Thyroid gland (tissue), 4 donors: ENCODE measurements around the gene UBAC1. TPM values are rescaled to one million over a fixed set of nuclear protein-coding genes. Genes with fewer than 3 reads are reported as not detected.

Source experiments
- DNase-seq, 2 donors: peaks; one replicate each; pipeline ENCODE4 v3.0.0-alpha.2; 2019
- H3K27ac ChIP-seq, 3 donors: fragments of 200-600 bp; sonication (generic); 1 replicate in 2 of 3; 2 replicates in 1 of 3; pipeline ENCODE4 v1.5.1; 2016 to 2019; ENCODE audit warnings: mild to moderate bottlenecking in 1 of 3, moderate library complexity in 1 of 3
- H3K27me3 ChIP-seq: fragments of 200-600 bp; sonication (generic); one replicate; pipeline ENCODE4 v1.5.1; 2019
- H3K36me3 ChIP-seq, 2 donors: fragments of 200-600 bp; sonication (generic); one replicate each; pipeline ENCODE4 v1.5.1; 2016 to 2019
- H3K4me1 ChIP-seq, 2 donors: fragments of 200-600 bp; sonication (generic); one replicate each; pipeline ENCODE4 v1.5.1; 2017 to 2019
- H3K4me3 ChIP-seq, 3 donors: fragments of 200-600 bp; sonication (generic); replicated peaks in 1 of 3; 1 replicate in 2 of 3; 2 replicates in 1 of 3; pipeline ENCODE4 v1.5.1; 2016; ENCODE audit warnings: mild to moderate bottlenecking in 1 of 3
- H3K9me3 ChIP-seq: fragments of 200-600 bp; sonication (generic); one replicate; pipeline ENCODE4 v1.5.1; 2017
- POLR2A ChIP-seq, 2 donors: fragments of 450-650 bp; IDR thresholded peaks; one replicate each; pipeline ENCODE4 v1.6.1; 2017; ENCODE audit warnings: antibody characterized with exemption in 2 of 2, mild to moderate bottlenecking in 2 of 2, moderate library complexity in 1 of 2
- WGBS, 2 donors: methylation state at CpG; one replicate each; pipeline ENCODE4 v1.1.5; 2017; 5-methylcytosine and 5-hydroxymethylcytosine counted together
- intact Hi-C: fragments of 100-400 bp; cut with DNase I; formaldehyde crosslinking; loops from one replicate; pipeline ENCODE4 v1.15.1; 2023
- total RNA-seq, 4 donors: library from RNA; depleted of rRNA; stranded (reverse); fragments of >200 nt; gene quantifications; one replicate each; pipeline ENCODE4 v1.2.3, GENCODE V29; 2016
- TF ChIP-seq, protein P1 (sequence below), 6 experiments: fragments of 200-600 bp in 3 of 6; fragments of 450-650 bp in 3 of 6; sonication (generic) in 3 of 6; IDR thresholded peaks; one replicate each; pipeline ENCODE4 v1.5.1; 2016 to 2019; ENCODE audit warnings: antibody characterized with exemption in 6 of 6, mild to moderate bottlenecking in 2 of 6, inconsistent platforms in 1 of 6, moderate library complexity in 1 of 6

Gene UBAC1
- total RNA-seq, 4 donors from 2014 or later, result 37.9 to 56.2 (median 44.2) TPM

DNA sequence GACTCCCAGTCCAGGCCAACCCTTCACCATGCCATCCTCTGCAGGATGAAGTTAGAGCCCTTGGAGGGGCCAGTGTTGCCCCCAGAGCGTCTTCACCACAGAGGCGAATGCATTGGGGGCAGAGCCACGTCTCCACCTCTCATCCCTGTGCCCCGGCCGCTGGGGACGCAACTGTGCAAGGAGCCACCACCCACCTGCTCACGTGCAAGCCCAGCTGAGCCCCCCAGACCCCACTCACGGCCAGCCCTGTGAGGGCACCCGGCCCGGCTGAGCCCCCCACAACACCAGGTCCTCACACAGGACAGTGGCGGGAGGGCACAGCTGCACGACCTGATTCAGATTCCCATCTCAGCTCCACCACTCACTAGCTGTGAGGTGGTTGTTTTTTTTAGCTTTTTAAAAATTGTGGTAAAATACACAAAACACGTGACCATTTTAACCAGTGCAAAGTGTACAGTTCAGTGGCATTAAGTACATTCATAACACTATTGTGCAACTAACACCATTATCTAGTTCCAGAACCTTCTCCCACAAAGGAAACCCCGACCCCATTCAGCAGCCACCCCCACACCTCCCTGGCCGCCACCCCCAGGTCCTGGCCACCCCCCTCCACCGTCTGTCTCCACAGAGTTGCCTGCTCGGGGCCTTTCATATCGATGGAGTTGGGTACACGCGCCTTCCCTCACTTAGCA, 33.5 kb upstream of the UBAC1 start:
- TF ChIP-seq, protein P1, sequence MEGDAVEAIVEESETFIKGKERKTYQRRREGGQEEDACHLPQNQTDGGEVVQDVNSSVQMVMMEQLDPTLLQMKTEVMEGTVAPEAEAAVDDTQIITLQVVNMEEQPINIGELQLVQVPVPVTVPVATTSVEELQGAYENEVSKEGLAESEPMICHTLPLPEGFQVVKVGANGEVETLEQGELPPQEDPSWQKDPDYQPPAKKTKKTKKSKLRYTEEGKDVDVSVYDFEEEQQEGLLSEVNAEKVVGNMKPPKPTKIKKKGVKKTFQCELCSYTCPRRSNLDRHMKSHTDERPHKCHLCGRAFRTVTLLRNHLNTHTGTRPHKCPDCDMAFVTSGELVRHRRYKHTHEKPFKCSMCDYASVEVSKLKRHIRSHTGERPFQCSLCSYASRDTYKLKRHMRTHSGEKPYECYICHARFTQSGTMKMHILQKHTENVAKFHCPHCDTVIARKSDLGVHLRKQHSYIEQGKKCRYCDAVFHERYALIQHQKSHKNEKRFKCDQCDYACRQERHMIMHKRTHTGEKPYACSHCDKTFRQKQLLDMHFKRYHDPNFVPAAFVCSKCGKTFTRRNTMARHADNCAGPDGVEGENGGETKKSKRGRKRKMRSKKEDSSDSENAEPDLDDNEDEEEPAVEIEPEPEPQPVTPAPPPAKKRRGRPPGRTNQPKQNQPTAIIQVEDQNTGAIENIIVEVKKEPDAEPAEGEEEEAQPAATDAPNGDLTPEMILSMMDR (IDR thresholded peaks at IDR 0.05), result no peak
- TF ChIP-seq POLR2A (IDR thresholded peaks at IDR 0.05), result no peak
- H3K4me1 ChIP-seq, result peaks cover 10 to 35% of the 10 kb centered on the region in 2 donors
- no peak for DNase-seq
- H3K27me3 ChIP-seq, result no peaks in the 10 kb centered on the region
- no peak overlapping the region for H3K27ac ChIP-seq
- 79% methylated on average over 18 to 19 of the region's 20 CpGs for WGBS, 2 donors
- no peaks in the 10 kb centered on the region for H3K36me3 ChIP-seq
- H3K9me3 ChIP-seq, result no peaks in the 10 kb centered on the region
- intact Hi-C loops, result no loop called here
- H3K4me3 ChIP-seq, result no peak overlapping the region

DNA sequence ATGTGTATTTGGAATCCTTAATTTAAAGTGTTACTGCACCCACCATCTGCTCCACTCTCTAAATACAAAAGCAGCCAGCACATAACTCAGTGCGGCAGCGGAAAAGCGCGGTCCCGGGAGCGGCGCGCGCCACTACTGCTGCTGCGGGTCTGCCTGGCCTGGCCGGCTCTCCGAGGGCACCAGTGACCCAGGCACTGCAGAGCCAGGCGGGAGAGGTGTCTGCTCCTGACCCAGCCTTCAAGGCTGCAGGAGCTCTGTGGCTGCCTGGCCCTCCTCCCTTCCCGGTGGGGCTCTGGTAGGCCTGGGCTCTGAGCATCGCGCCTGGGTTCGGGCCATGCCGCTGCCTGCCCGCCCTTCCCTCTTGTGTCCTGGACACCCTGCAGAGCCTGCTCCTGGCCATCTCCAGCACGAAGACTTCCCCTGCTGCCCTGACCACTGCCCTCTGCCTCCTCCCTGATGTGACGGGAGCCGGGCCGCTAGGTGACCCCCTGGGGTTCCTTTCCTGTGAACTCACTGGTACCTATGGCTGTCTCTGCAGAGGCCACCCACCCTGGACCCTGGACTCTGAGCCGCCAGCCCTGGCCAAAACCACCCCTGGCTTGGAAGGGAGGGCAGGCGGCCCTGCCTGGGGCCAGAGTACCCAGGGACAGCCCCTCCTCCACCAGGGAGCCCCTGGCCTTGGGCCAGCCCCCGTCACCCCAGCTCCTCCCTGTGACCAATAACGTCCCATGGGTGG, 32.8 kb upstream of the UBAC1 start:
- WGBS, 2 donors, result 82 to 89% methylated on average over 16 to 22 of the region's 27 CpGs
- DNase-seq, result no peak
- Histone ChIP-seq H3K9me3 (no peaks in the 10 kb centered on the region), H3K27me3 (no peaks in the 10 kb centered on the region), H3K36me3 (no peaks in the 10 kb centered on the region), H3K27ac (peak overlapping the region in 1 of 3 donors; percentile 70), H3K4me1 (peaks cover 10 to 35% of the 10 kb centered on the region in 2 donors), H3K4me3 (no peak overlapping the region)
- no peak for TF ChIP-seq POLR2A (IDR thresholded peaks at IDR 0.05)
- TF ChIP-seq, protein P1 (IDR thresholded peaks at IDR 0.05), result no peak
- intact Hi-C loops, result no loop called here

DNA sequence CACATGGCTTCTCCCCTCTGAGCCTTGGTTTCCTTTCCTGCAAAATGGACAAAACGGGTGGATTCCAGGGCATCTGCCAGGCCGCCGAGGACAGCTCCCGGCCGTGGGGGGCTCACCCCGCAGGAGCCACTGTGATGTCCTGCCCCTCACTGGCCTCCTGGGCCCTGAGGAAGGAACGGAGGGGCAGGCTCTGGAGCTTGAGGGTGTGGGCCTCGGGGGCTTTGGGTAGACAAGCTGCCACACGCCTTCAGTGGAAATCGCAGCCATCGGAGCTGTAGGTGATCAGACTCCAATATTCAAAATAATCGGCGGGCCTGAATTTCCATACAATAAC, 32.2 kb upstream of the UBAC1 start:
- Histone ChIP-seq H3K36me3 (no peaks in the 10 kb centered on the region), H3K27me3 (no peaks in the 10 kb centered on the region), H3K4me1 (peaks cover 10 to 35% of the 10 kb centered on the region in 2 donors), H3K4me3 (no peak overlapping the region), H3K9me3 (no peaks in the 10 kb centered on the region), H3K27ac (peak overlapping the region; percentile 65 to 84 (median 70))
- intact Hi-C loops, result no loop called here
- no peak for DNase-seq
- no peak for TF ChIP-seq POLR2A (IDR thresholded peaks at IDR 0.05)
- TF ChIP-seq, protein P1 (IDR thresholded peaks at IDR 0.05), result no peak
- WGBS, 2 donors, result 66 to 77% methylated on average over 8 to 13 of the region's 13 CpGs

DNA sequence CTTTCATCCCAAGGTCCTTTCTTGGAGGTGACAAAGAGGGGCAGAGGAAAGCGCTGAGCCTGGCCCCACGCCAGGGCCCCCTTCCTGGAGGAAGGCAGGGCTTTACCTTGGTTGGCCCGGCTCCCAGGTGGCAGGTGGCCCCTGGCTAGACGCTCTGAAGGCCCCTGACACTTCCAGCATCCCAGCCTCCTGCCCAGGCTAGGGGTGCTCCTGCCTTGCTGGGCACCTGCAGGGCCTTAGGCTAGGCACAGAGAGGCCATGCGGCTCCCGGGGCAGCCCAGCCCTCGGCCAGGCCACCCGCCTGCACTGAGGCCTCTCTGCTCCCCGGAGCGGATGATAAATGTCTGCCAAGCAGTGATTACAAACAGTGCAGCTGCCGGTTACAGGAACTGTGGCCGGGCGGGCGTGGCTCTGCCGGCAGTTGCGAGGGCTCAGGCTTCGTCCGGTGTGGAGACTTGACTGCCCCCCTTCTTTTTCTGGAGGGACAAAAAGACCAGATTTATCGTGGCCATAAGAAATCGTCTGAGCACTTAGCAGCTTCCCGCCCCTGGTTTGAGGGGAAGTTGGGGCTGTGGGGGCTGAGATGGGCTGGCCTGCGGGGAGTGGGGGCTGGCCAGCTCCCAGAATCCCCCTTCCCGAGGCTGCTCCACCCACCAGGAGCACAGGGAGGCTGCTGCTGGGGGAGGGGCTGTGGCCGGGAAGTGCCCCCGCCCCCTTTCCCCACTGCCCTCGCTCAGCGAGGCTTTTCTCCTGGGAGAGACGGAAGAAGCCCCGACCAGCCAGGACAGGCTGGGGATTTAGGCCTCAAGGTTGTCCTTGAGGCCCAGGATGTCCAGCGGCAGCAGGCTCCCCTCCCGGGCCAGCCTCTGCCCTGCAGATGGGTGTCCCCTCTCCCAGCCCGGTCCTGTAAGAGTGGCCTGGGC, 31.6 kb upstream of the UBAC1 start:
- Histone ChIP-seq H3K27me3 (no peaks in the 10 kb centered on the region), H3K4me1 (peaks cover 10 to 35% of the 10 kb centered on the region in 2 donors), H3K9me3 (no peaks in the 10 kb centered on the region), H3K36me3 (no peaks in the 10 kb centered on the region), H3K27ac (peak overlapping the region; percentile 65 to 84 (median 70)), H3K4me3 (no peak overlapping the region)
- TF ChIP-seq POLR2A (IDR thresholded peaks at IDR 0.05), result no peak
- TF ChIP-seq, protein P1 (IDR thresholded peaks at IDR 0.05), result no peak
- WGBS, 2 donors, result 5 to 6% methylated on average over 5 to 29 of the region's 32 CpGs
- peak; percentile 61 for DNase-seq
- intact Hi-C loops, result no loop called here
